ENCODE results near the gene RPL5.

The RPL5 gene

DNA sequence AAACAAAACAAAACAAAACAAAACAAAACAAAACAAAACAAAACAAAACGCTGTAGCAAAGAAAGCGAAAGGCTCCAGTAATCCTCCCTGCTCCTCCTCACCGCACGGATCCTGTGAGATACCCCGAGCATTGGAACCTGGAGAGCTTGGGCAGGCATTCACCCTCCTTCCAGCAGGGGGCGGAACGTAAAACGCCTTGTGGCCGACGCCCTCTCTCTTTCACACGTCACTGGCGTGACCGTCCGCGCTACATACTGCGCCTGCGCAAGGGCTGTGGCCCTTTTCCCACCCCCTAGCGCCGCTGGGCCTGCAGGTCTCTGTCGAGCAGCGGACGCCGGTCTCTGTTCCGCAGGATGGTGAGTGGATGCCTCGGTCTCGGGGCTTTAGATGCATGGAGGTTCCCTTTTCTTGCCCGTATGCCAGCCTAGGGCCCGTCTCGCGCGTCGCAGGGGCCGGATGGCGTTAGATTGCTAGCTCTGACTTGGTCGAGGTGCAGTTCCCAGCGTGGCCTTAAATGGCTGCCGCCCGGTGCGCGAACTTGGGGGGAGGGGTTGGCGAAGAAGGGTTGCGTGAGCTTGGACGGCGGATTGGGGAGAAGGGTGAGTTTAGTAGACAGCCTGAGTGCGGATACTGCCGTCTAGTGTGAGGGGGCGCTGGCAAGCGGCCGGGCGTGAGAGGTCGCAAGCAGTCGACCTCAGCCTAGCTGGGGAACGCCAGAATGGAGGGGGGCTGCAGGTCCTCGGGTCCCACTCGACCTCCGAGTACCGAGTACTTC is at the start of gene RPL5:
TSS of gene RPL5 (plus strand) at position 279 of the 775 bp plus-strand sequence. CDS start at position 354, 75 bp downstream.
- peak; percentile 97 for DNase-seq (ENCODE audit: low read depth)

DNA sequence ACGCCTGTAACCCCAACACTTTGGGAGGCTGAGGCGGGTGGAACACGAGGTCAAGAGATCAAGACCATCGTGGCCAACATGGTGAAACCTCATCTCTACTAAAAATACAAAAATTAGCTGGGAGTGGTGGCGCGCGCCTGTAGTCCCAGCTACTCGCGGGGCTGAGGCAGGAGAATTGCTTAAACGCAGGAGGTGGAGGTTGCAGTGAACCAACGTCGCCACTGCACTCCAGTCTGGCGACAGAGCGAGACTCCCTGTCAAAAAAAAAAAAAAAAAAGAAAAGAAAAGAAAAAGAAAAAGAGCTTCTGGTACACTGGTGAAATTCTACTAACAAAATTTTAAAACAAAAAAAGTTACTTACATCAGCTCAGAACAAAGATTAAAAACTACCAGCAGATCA is 48.3 kb upstream of the RPL5 start:
- peak; percentile 39 for DNase-seq (ENCODE audit: low read depth)

DNA sequence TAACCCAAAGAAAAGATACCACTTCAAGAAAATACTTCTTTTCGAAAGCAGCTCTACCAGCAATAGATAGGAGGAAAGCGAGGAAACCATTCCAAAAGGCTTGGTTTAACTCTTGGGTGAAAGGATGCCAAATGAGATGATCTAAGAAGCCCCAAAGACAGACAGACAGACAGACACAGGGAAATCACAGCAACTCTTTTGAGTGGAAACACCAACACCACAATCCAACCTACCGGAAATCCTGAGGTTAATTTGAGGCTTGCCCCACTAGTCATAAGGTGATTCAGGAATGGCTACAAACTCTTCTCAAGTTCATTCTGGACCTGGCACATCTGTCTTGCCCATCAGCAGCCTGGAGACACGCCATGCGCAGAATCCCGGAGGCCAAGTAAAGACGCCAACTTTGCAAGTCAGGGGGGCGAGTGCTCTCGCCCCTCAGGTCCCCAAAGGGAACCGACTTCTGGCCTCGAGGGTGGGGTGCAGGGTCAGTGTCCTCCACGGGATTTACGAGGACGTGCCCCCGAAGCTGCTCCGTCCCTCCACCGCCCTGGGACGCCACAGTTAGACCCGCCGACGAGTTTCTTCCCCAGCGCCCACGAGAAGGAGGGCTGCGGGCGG is 47.7 kb upstream of the RPL5 start:
- peak; percentile 55 for DNase-seq (ENCODE audit: low read depth)

DNA sequence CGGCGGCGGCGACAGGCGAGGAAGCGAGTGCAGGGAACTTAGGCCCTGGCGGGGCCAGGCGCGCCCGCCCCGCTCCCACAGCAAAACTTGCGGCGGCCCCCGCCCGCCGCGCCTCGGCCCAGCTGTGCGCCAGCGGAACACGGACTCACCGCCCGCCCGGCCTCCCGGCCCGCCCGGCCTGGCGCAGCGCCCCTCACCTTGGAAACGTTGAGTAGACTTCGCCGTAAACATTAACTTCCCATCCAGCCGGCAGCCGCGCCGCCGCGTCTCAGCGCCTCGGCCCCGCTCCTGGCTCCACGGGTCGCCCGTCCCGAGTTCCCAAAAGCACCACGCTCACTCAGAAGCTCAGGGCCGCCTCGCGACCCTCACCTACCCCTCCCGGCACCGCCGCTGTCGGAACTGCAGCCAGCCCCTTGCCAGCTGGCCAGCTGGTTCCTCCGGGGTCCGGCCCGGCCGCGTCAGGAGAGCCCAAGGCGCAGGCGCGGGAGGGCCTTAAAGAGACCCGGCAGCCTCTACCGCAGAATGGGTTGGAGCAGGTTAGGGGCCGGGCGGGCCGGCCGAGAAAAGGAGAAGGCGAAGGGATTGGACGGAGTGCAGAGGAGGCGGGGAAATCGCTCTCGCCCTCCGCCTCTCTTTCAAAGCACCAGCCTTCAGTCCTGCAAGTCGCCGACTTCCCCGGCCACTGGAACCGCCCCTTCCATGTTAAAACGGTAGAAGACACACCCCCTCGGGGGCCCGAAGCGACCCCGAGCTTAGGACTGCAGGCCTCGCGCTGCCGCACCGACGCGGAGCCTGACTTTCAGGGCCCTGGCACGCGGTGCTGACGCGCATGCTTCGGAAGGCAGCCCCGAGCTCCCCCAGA is 47.0 kb upstream of the RPL5 start, which contains the start of gene EVI5:
TSS of gene EVI5 (minus strand) at position 470 of the 862 bp plus-strand sequence. CDS start 48,562 bp downstream, outside the sequence.
- DNase-seq (ENCODE audit: low read depth), result peak; percentile 98

DNA sequence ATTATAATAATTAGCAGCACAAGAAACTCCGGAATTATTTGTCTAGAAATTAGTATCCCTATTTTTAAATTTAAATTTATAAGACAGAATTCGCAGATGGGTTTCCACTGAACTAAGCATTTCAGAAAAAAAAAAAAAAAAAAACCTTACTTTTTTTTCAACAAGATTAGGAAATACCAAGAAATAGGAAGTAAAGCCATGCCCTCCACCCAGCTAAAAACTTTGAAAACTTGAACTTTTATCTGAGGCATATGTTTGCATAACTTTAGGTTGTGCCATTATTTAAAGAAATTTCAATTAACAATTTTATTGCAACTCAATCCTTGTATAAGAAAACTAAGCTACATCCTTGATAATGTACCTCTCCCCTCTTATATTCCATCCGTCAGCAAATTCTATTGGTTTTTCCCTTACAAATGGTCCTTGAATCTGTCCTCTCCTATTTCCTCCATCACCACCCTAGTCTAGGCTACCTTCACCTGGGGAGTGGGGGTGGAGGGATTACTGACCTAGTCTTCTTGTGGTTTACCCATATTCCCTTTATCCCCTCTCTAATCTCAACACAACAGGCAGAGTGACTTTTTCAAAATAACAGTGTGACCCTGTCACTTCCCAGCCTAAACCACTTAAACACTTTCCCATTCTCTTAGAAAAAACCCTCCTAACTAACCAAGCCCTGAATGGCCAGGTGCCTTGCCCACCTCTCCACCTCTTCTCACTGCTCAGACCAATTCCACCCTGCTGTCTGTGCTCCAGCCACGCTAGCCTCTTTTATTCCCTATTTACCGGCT is 45.5 kb upstream of the RPL5 start:
- DNase-seq (ENCODE audit: low read depth), result no peak

DNA sequence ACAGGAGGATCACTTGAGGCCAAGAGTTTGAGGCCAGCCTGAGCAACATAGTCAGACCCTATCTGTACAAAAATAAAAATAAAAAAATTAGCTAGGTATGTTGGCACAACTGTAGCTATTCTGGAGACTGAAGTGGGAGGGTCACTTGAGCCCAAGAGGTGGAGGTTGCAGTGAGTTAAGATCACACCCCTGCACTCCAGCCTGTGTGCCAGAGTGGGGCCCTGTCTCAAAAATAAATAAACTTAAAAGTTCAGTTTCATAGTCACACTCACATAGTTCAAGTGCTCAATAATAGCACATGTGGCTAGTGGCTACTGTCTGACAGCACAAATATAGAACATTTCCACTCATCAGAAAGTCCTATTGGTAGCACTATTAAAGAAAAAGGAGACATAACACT is 41.8 kb upstream of the RPL5 start:
- no peak for DNase-seq (ENCODE audit: low read depth)

- DNase-seq (ENCODE audit: low read depth), result no peak
These were observed 41.0 kb upstream of the RPL5 start for GRCh38 chr1:92790867-92791266.

- peak; percentile 21 for DNase-seq (ENCODE audit: low read depth)
These were observed 40.3 kb upstream of the RPL5 start for GRCh38 chr1:92791487-92792066.

GRCh38 chr1:92792340-92792782 is 39.5 kb upstream of the RPL5 start:
- no peak for DNase-seq (ENCODE audit: low read depth)

- DNase-seq (ENCODE audit: low read depth), result peak; percentile 84
These were observed 36.7 kb upstream of the RPL5 start for GRCh38 chr1:92795166-92795565.

- DNase-seq (ENCODE audit: low read depth), result no peak
These were observed 34.5 kb upstream of the RPL5 start for GRCh38 chr1:92797297-92797696.

DNA sequence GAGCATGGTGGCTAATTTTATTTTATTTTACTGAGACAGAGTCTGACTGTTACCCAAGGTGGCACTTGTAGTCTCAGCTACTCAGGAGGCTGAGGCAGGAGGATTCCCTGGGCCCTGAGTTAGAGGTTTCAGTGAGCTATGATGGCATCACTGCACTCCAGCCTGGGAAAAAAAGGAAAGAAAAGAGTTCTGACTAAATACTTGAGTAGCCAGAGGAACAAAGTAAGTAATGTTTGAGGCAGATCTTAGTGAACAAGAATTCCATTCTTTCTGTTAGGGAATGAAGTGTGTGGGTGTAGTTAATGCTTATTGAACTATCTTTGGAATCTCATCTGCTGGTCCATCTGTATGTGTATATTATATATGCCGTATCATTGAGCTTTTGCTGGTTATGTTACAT is 33.9 kb upstream of the RPL5 start:
- DNase-seq (ENCODE audit: low read depth), result peak; percentile 70

DNA sequence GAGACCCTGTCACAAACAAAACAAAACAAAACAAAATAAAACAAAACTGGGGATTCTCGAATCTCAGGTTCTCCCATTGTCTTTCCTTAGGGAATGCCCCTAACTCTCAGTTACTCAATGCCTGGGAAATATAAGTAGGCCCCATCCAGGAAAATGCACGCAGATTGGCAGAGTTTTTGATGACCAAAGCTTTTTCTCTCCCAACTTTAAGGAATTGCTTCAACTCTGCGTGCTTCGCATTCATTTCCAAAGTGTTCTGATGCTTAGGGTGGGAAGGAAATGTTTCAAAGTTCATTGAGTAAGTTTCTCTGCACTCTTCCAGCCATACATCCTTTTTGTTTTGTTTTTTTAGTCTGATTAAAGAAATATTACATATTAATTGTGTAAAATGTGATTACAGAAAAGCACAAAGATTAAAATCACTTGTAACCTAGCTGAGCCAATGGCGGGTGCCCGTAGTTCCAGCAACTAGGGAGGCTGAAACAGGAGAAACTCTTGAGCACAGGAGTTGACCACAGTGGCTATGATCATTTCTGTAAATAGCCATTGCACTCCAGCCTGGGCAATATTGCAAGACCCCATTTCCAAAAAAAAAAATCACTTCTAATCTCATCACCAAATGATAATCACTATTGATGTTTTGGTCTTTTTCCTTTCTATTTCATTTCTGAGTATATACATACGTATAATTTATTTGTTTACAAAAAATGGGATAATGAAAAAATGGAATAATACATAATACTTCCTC is 28.5 kb upstream of the RPL5 start:
- no peak for DNase-seq (ENCODE audit: low read depth)

- peak; percentile 99 for DNase-seq (ENCODE audit: low read depth)
These were observed 27.1 kb upstream of the RPL5 start for GRCh38 chr1:92804721-92805201.

- no peak for DNase-seq (ENCODE audit: low read depth)
These were observed 26.6 kb upstream of the RPL5 start for GRCh38 chr1:92805216-92805615.

DNA sequence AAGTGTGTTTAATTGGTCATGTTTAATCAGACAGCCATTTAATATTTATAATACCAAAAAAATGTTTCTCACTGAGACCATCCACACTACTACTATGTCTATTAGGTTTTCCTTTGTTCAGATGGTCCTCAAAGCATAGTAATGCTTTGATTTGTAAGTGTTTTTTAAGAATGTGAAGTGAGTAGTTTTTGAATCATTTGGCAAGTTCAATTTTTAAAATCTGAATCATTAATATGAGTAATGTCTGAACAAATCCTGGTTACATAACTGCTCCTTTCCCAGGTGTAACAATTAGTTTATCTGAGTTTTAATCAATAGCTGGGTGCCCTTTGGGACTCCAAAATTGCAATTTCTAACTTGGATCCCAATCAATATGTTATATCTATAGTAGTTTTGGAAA is 23.5 kb upstream of the RPL5 start:
- peak; percentile 7 for DNase-seq (ENCODE audit: low read depth)

DNA sequence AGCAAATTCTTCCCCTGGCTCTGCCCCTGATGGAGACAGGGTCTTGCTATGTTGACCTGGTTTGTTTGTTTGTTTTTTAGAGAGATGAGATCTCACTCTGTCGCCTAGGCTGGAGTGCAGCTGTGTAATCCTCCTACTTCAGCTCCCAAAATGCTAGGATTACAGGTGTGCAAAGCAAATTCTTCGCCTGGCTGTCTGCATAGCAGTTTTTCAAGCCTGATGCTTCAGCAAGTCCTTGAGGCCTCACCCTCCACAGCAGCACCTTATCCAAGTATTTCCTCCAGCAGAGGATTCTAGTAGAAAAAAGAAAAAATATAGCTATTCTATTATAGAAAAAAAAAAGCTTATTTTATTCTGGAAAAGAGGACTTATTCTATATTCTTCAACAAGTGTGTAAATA is 15.1 kb upstream of the RPL5 start:
- no peak for DNase-seq (ENCODE audit: low read depth)

DNA sequence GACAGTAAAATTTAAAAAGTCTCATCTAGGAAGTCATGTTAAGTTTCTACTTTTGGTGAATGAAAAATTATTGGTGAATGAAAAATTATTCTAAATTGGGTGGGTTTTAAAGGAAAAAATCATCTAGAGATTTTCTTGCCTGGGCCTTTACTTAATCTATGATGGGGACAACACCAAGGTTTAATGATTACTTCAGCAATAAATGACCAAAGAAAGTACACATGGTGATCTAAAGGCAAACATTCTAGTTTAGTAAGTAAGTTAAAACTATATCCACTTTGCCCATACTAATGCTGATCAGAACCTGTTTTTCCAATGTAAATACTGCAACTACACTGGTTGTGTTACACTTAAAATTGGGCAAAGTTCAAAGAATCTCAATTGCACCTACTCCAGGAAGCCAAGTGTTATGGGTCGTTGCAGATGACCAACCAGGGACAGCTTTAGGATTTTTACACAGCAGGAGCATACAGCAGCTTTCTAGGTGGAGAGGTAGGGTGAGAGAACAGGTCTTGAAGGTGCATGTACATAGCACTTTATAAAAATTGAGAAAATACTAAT is 14.6 kb upstream of the RPL5 start:
- no peak for DNase-seq (ENCODE audit: low read depth)

- peak; percentile 51 for DNase-seq (ENCODE audit: low read depth)
These were observed 13.7 kb upstream of the RPL5 start for GRCh38 chr1:92817986-92818764.
